Measurements from ENCODE around the gene B4GALNT3.

B4GALNT3 gene

GRCh38 chr12:545835-546234 lies 86.1 kb downstream of the B4GALNT3 start:
- DNase-seq (ENCODE audit: low read depth), result no peak
- TF ChIP-seq MYC (IDR thresholded peaks at IDR 0.05; ENCODE audit: low read depth, low read length), result no peak
- TF ChIP-seq POLR2A (IDR thresholded peaks at IDR 0.05; ENCODE audit: extremely low read depth, insufficient read length), result no peak
- no peak for TF ChIP-seq MAX (IDR thresholded peaks at IDR 0.05; ENCODE audit: low read depth, low read length)
- no peak for TF ChIP-seq CTCF (IDR thresholded peaks at IDR 0.05; ENCODE audit: low read depth, low read length)
- H3K4me3 ChIP-seq (ENCODE audit: low read depth, low read length), result no peak overlapping the region

GRCh38 chr12:546265-546919 lies 86.7 kb downstream of the B4GALNT3 start:
- H3K4me3 ChIP-seq (ENCODE audit: low read depth, low read length), result no peak overlapping the region
- TF ChIP-seq MYC (IDR thresholded peaks at IDR 0.05; ENCODE audit: low read depth, low read length), result no peak
- TF ChIP-seq CTCF (IDR thresholded peaks at IDR 0.05; ENCODE audit: low read depth, low read length), result no peak
- TF ChIP-seq MAX (IDR thresholded peaks at IDR 0.05; ENCODE audit: low read depth, low read length), result no peak
- no peak for TF ChIP-seq POLR2A (IDR thresholded peaks at IDR 0.05; ENCODE audit: extremely low read depth, insufficient read length)
- DNase-seq (ENCODE audit: low read depth), result peak; percentile 43

- DNase-seq (ENCODE audit: low read depth), result peak; percentile 75
- H3K4me3 ChIP-seq (ENCODE audit: low read depth, low read length), result no peak overlapping the region
- TF ChIP-seq MAX (IDR thresholded peaks at IDR 0.05; ENCODE audit: low read depth, low read length) (peak; percentile 52; the same call in 1 of the 2 replicates), POLR2A (IDR thresholded peaks at IDR 0.05; ENCODE audit: extremely low read depth, insufficient read length) (no peak), CTCF (IDR thresholded peaks at IDR 0.05; ENCODE audit: low read depth, low read length) (peak; percentile 82)
Observed at GRCh38 chr12:546920-547845, 87.4 kb downstream of the B4GALNT3 start.

- DNase-seq (ENCODE audit: low read depth), result no peak
- H3K4me3 ChIP-seq (ENCODE audit: low read depth, low read length), result no peak overlapping the region
- no peak for TF ChIP-seq MAX (IDR thresholded peaks at IDR 0.05; ENCODE audit: low read depth, low read length)
- TF ChIP-seq MYC (IDR thresholded peaks at IDR 0.05; ENCODE audit: low read depth, low read length), result no peak
- TF ChIP-seq POLR2A (IDR thresholded peaks at IDR 0.05; ENCODE audit: extremely low read depth, insufficient read length), result no peak
- TF ChIP-seq CTCF (IDR thresholded peaks at IDR 0.05; ENCODE audit: low read depth, low read length), result no peak
Observed at GRCh38 chr12:547883-548470, 88.2 kb downstream of the B4GALNT3 start.

- no peak for TF ChIP-seq MYC (IDR thresholded peaks at IDR 0.05; ENCODE audit: low read depth, low read length)
- no peak for TF ChIP-seq MAX (IDR thresholded peaks at IDR 0.05; ENCODE audit: low read depth, low read length)
- TF ChIP-seq POLR2A (IDR thresholded peaks at IDR 0.05; ENCODE audit: extremely low read depth, insufficient read length), result no peak
- no peak for TF ChIP-seq CTCF (IDR thresholded peaks at IDR 0.05; ENCODE audit: low read depth, low read length)
- no peak for DNase-seq (ENCODE audit: low read depth)
- H3K4me3 ChIP-seq (ENCODE audit: low read depth, low read length), result no peak overlapping the region
Observed at GRCh38 chr12:549476-550082, 89.8 kb downstream of the B4GALNT3 start.

All from NB4 (cell line).